Endothelial cell of umbilical vein (primary cell): ENCODE results near the gene RNF168. TPM values are rescaled to one million over a fixed set of nuclear protein-coding genes. Genes with fewer than 3 reads are reported as not detected.
"Not testable (repeated sequence)": the region's sequence is repeated elsewhere in the genome, so short reads cannot be mapped to it uniquely, and the experiment has no call there.

Source experiments
- BruUV-seq: library from RNA; stranded (reverse); fragments of 400-500 nt; replicated peaks from 2 replicates; lab custom pipeline; 2021; lab: Mats Ljungman, UMichigan
- CTCF ChIA-PET: fragments of 300-600, 350-600 bp; sonication (Branson Sonifier 250); formaldehyde crosslinking; loops from one replicate; lab custom pipeline; 2021; ENCODE audit warnings: antibody characterized with exemption, inconsistent platforms; lab: Charles Lee
- POLR2A ChIA-PET: fragments of 300-600, 350-600 bp; sonication (Branson Sonifier 250); formaldehyde crosslinking; loops from one replicate; lab custom pipeline; 2021; ENCODE audit warnings: antibody characterized with exemption, inconsistent platforms; lab: Charles Lee
- DNase-seq: peaks from one replicate; pipeline ENCODE4 v3.0.0-alpha.2; 2011; ENCODE audit warnings: low read depth, low spot score
- FAIRE-seq: peaks from 2 replicates; lab custom pipeline; 2011; peaks lifted over from hg19 to GRCh38; lab: Jason Lieb, UNC
- H2AFZ ChIP-seq: 2 replicates; pipeline ENCODE4 v1.6.0; 2012; ENCODE audit warnings: low read depth, low read length, control low read depth, inconsistent platforms
- H3K27ac ChIP-seq: 2 replicates; pipeline ENCODE4 v1.5.1; 2011; ENCODE audit warnings: low read depth, mild to moderate bottlenecking, control low read depth, low read length, moderate library complexity; ENCODE audit not compliant: insufficient read depth
- H3K27me3 ChIP-seq, 2 experiments: 2 replicates each; pipeline versions ENCODE4 v1.6.0 to v1.6.1; 2011; ENCODE audit warnings: low read length in 2 of 2, mixed read lengths in 1 of 2; ENCODE audit not compliant: control insufficient read depth in 2 of 2, insufficient read depth in 2 of 2
- H3K36me3 ChIP-seq, 2 experiments: 2 replicates in 1 of 2; 3 replicates in 1 of 2; pipeline ENCODE4 v1.5.1; 2011; ENCODE audit warnings: low read length in 2 of 2, mild to moderate bottlenecking in 1 of 2, moderate library complexity in 1 of 2; ENCODE audit not compliant: control insufficient read depth in 2 of 2, insufficient read depth in 2 of 2; ENCODE audit errors: extremely low read depth in 1 of 2
- H3K4me1 ChIP-seq: 3 replicates; pipeline ENCODE4 v1.5.1; 2011; ENCODE audit warnings: mild to moderate bottlenecking, low read length; ENCODE audit not compliant: control insufficient read depth, insufficient read depth; ENCODE audit errors: extremely low read depth
- H3K4me2 ChIP-seq: 2 replicates; pipeline ENCODE4 v1.6.1; 2011; ENCODE audit warnings: low read length, control low read depth, mixed read lengths; ENCODE audit not compliant: insufficient read depth
- H3K4me3 ChIP-seq, 3 experiments: fragments of 200-600 bp in 1 of 3; sonication (generic), shearing (Covaris generic) in 1 of 3; replicated peaks in 1 of 3; 2 replicates each; pipeline ENCODE4 v1.5.1; 2011 to 2016; ENCODE audit warnings: control low read depth in 3 of 3, low read length in 3 of 3, mild to moderate bottlenecking in 2 of 3, inconsistent platforms in 1 of 3, low read depth in 1 of 3, moderate library complexity in 1 of 3; ENCODE audit not compliant: insufficient read depth in 1 of 3
- H3K79me2 ChIP-seq: 2 replicates; pipeline ENCODE4 v1.6.0; 2012; ENCODE audit warnings: low read length, inconsistent platforms; ENCODE audit not compliant: control insufficient read depth, insufficient read depth
- H3K9ac ChIP-seq: replicated peaks from 2 replicates; pipeline ENCODE3; 2011; ENCODE audit warnings: low read length, control low read depth; ENCODE audit not compliant: insufficient read depth; ENCODE audit errors: extremely low read depth
- H3K9me1 ChIP-seq: replicated peaks from 3 replicates; pipeline ENCODE4 v1.6.0; 2011; ENCODE audit warnings: mild to moderate bottlenecking, low read length; ENCODE audit not compliant: control insufficient read depth, insufficient read depth; ENCODE audit errors: extremely low read depth
- H3K9me3 ChIP-seq: replicated peaks from 2 replicates; pipeline ENCODE4 v1.5.1; 2012; ENCODE audit warnings: low read length, inconsistent platforms; ENCODE audit not compliant: control insufficient read depth, insufficient read depth
- H4K20me1 ChIP-seq: replicated peaks from 2 replicates; pipeline ENCODE3; 2011; ENCODE audit warnings: mild to moderate bottlenecking, low read length; ENCODE audit not compliant: control insufficient read depth, insufficient read depth; ENCODE audit errors: extremely low read depth
- CTCF ChIP-seq, 2 donors: IDR thresholded peaks; 1 replicate in 1 of 2; 2 replicates in 1 of 2; pipeline ENCODE4 v1.5.1; 2011; ENCODE audit warnings: low read length in 2 of 2, mild to moderate bottlenecking in 2 of 2, moderate library complexity in 2 of 2, control low read depth in 1 of 2, inconsistent platforms in 1 of 2, low read depth in 1 of 2; ENCODE audit not compliant: insufficient read depth in 1 of 2; ENCODE audit errors: extremely low read depth in 1 of 2
- EZH2 ChIP-seq: IDR thresholded peaks from 2 replicates; pipeline ENCODE4 v1.6.1; 2012; ENCODE audit warnings: borderline replicate concordance, low read depth, mild to moderate bottlenecking, moderate library complexity, low read length, inconsistent platforms; ENCODE audit not compliant: severe bottlenecking
- FOS ChIP-seq: IDR thresholded peaks from 2 replicates; pipeline ENCODE4 v1.6.1; 2011; ENCODE audit warnings: mild to moderate bottlenecking, low read length, moderate library complexity, borderline replicate concordance; ENCODE audit not compliant: insufficient read depth
- GATA2 ChIP-seq: IDR thresholded peaks from 2 replicates; pipeline ENCODE4 v1.7.0; 2011; ENCODE audit warnings: low read depth, mild to moderate bottlenecking, moderate library complexity, mixed read lengths, low read length; ENCODE audit not compliant: insufficient read length, insufficient read depth
- JUN ChIP-seq: IDR thresholded peaks from 2 replicates; pipeline ENCODE4 v1.6.1; 2011; ENCODE audit warnings: borderline replicate concordance, low read depth; ENCODE audit not compliant: insufficient read length, insufficient read depth
- MAX ChIP-seq: IDR thresholded peaks from 2 replicates; pipeline ENCODE4 v1.6.1; 2011; ENCODE audit not compliant: insufficient read depth, insufficient read length
- MYC ChIP-seq: IDR thresholded peaks from one replicate; pipeline ENCODE4 v1.6.1; 2011; ENCODE audit warnings: mild to moderate bottlenecking, low read depth, low read length
- POLR2A ChIP-seq: IDR thresholded peaks from 2 replicates; pipeline ENCODE4 v1.6.1; 2012; ENCODE audit warnings: low read depth, mild to moderate bottlenecking, control low read depth, low read length
- POLR2AphosphoS5 ChIP-seq: IDR thresholded peaks from 2 replicates; pipeline ENCODE4 v1.6.1; 2012; ENCODE audit warnings: low read depth, mild to moderate bottlenecking, control low read depth, low read length, moderate library complexity; ENCODE audit not compliant: insufficient read depth
- dilution Hi-C: fragments of 300-500 bp; cut with MboI; formaldehyde crosslinking; loops from one replicate; pipeline ENCODE4 v1.15.0; 2019; ENCODE audit warnings: low sequenced_read_pairs; ENCODE audit not compliant: extremely low pct_ligation_motif_present
- intact Hi-C: fragments of 100-400 bp; cut with micrococcal nuclease; formaldehyde crosslinking; loops from one replicate; pipeline ENCODE4 v1.10.0; 2022
- polyA plus RNA-seq, 4 experiments: library from polyadenylated mRNA; depleted of rRNA in 3 of 4; stranded (reverse) in 3 of 4; unstranded in 1 of 4; fragments of >200 nt; gene quantifications; 2 replicates each; pipeline versions ENCODE4 v1.2.1 to v1.2.3, GENCODE V29; 2011 to 2012; ENCODE audit warnings: missing spikeins in 1 of 4
- total RNA-seq: library from RNA; stranded (reverse); gene quantifications from 2 replicates; pipeline ENCODE4 v1.2.3, GENCODE V29; 2021

RNF168 gene
- total and polyA plus RNA-seq, 2 donors (not counting 3 experiments of a cell fraction or from before 2014, with no cell fraction given) = 4.0 to 32.9 TPM

GRCh38 chr3:196471551-196471950, 32.0 kb downstream of the RNF168 start:
- no peak for FAIRE-seq
- Histone ChIP-seq H2AFZ (no peak overlapping the region), H3K4me2 (no peak overlapping the region), H3K27me3 (no peaks in the 10 kb centered on the region), H3K9ac (no peak overlapping the region), H3K4me1 (no peaks in the 10 kb centered on the region), H3K9me3 (no peaks in the 10 kb centered on the region), H4K20me1 (no peaks in the 10 kb centered on the region), H3K79me2 (peaks cover 14% of the 10 kb centered on the region), H3K9me1 (no peaks in the 10 kb centered on the region), H3K27ac (no peak overlapping the region), H3K4me3 (no peak overlapping the region), H3K36me3 (peaks cover 20 to 23% of the 10 kb centered on the region in 2 experiments)
- dilution Hi-C loops (no loop called here), intact Hi-C loops (no loop called here)
- ChIA-PET POLR2A (interaction anchor here (0.5 kb wide), 1 partner anchor 960 kb away, joined by 4 read pairs; no protein-coding TSS in a partner anchor), CTCF (interaction anchor here (1.0 kb wide), 1 partner anchor 15 kb away, joined by 3 read pairs; no protein-coding TSS in a partner anchor)
- no TSS peak for BruUV-seq
- TF ChIP-seq GATA2 (no peak), FOS (no peak), MAX (no peak), POLR2AphosphoS5 (no peak), EZH2 (no peak), MYC (no peak), JUN (no peak), CTCF (IDR thresholded peaks at IDR 0.05; ENCODE audit: extremely low read depth in 1 of 2, insufficient read depth in 1 of 2, low read depth in 1 of 2, low read length in 2 of 2) (no peak), POLR2A (no peak)
- DNase-seq = no peak

GRCh38 chr3:196470182-196470581, 33.4 kb downstream of the RNF168 start:
- H2AFZ ChIP-seq, H3K9ac ChIP-seq, H4K20me1 ChIP-seq, H3K4me1 ChIP-seq, H3K27ac ChIP-seq, H3K9me3 ChIP-seq, BruUV-seq, DNase-seq, dilution Hi-C loops, intact Hi-C loops, FAIRE-seq, H3K27me3 ChIP-seq, POLR2A ChIA-PET, H3K4me3 ChIP-seq, H3K4me2 ChIP-seq, H3K9me1 ChIP-seq: not testable (repeated sequence)
- H3K79me2 ChIP-seq = peaks cover 14% of the 10 kb centered on the region
- CTCF ChIA-PET = interaction anchor here (1.5 kb wide), 1 partner anchor 217 kb away, joined by 4 read pairs; no protein-coding TSS in a partner anchor
- peaks cover 20 to 23% of the 10 kb centered on the region in 2 experiments for H3K36me3 ChIP-seq
